Ishikawa (cell line): ENCODE data around the gene THAP6.

Source experiments
- CEBPB ChIP-seq: IDR thresholded peaks from 2 replicates; pipeline ENCODE4 v1.6.1; 2012
- CREB1 ChIP-seq: IDR thresholded peaks from 2 replicates; pipeline ENCODE4 v1.6.1; 2012; ENCODE audit warnings: low read depth
- EGR1 ChIP-seq: IDR thresholded peaks from 2 replicates; pipeline ENCODE4 v1.6.1; 2012
- EP300 ChIP-seq: IDR thresholded peaks from 2 replicates; pipeline ENCODE4 v1.6.1; 2012; ENCODE audit warnings: borderline replicate concordance
- FOXM1 ChIP-seq: IDR thresholded peaks from 2 replicates; pipeline ENCODE4 v1.6.1; 2012; ENCODE audit warnings: low read depth, borderline replicate concordance
- MAX ChIP-seq: IDR thresholded peaks from 2 replicates; pipeline ENCODE4 v1.6.1; 2012
- NFIC ChIP-seq: IDR thresholded peaks from 2 replicates; pipeline ENCODE4 v1.6.1; 2012
- RAD21 ChIP-seq: IDR thresholded peaks from 2 replicates; pipeline ENCODE4 v1.6.1; 2012; ENCODE audit warnings: low read depth
- TAF1 ChIP-seq: IDR thresholded peaks from 2 replicates; pipeline ENCODE4 v1.6.1; 2012; ENCODE audit warnings: low read depth, mild to moderate bottlenecking
- TCF12 ChIP-seq: IDR thresholded peaks from 2 replicates; pipeline ENCODE4 v1.6.1; 2012; ENCODE audit warnings: low read depth
- TEAD4 ChIP-seq: IDR thresholded peaks from 2 replicates; pipeline ENCODE4 v1.6.1; 2012
- USF1 ChIP-seq: IDR thresholded peaks from 2 replicates; pipeline ENCODE4 v1.6.1; 2012
- YY1 ChIP-seq: IDR thresholded peaks from 2 replicates; pipeline ENCODE4 v1.6.1; 2012; ENCODE audit warnings: low read depth
- ZBTB7A ChIP-seq: IDR thresholded peaks from 2 replicates; pipeline ENCODE4 v1.6.1; 2012; ENCODE audit warnings: low read depth
- TF ChIP-seq, protein P1 (sequence below): IDR thresholded peaks from 2 replicates; pipeline ENCODE4 v1.6.1; 2012; ENCODE audit warnings: low read depth, mild to moderate bottlenecking

Gene THAP6

GRCh38 chr4:75516144-75516543, 1.9 kb downstream of the THAP6 start:
- TF ChIP-seq NFIC (no peak), FOXM1 (no peak)

GRCh38 chr4:75525086-75525485, 10.8 kb downstream of the THAP6 start:
- TF ChIP-seq NFIC (no peak), TCF12 (no peak), USF1 (no peak), TEAD4 (no peak), TAF1 (no peak), RAD21 (no peak), MAX (no peak), EP300 (no peak), YY1 (no peak), CEBPB (no peak), EGR1 (no peak)
- TF ChIP-seq, protein P1, sequence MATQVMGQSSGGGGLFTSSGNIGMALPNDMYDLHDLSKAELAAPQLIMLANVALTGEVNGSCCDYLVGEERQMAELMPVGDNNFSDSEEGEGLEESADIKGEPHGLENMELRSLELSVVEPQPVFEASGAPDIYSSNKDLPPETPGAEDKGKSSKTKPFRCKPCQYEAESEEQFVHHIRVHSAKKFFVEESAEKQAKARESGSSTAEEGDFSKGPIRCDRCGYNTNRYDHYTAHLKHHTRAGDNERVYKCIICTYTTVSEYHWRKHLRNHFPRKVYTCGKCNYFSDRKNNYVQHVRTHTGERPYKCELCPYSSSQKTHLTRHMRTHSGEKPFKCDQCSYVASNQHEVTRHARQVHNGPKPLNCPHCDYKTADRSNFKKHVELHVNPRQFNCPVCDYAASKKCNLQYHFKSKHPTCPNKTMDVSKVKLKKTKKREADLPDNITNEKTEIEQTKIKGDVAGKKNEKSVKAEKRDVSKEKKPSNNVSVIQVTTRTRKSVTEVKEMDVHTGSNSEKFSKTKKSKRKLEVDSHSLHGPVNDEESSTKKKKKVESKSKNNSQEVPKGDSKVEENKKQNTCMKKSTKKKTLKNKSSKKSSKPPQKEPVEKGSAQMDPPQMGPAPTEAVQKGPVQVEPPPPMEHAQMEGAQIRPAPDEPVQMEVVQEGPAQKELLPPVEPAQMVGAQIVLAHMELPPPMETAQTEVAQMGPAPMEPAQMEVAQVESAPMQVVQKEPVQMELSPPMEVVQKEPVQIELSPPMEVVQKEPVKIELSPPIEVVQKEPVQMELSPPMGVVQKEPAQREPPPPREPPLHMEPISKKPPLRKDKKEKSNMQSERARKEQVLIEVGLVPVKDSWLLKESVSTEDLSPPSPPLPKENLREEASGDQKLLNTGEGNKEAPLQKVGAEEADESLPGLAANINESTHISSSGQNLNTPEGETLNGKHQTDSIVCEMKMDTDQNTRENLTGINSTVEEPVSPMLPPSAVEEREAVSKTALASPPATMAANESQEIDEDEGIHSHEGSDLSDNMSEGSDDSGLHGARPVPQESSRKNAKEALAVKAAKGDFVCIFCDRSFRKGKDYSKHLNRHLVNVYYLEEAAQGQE = no peak

GRCh38 chr4:75525910-75526309, 11.6 kb downstream of the THAP6 start:
- TF ChIP-seq YY1 (no peak), TAF1 (no peak), RAD21 (no peak), EGR1 (no peak), TCF12 (no peak), NFIC (no peak), CREB1 (no peak), TEAD4 (no peak), MAX (no peak), EP300 (no peak), USF1 (no peak)

DNA sequence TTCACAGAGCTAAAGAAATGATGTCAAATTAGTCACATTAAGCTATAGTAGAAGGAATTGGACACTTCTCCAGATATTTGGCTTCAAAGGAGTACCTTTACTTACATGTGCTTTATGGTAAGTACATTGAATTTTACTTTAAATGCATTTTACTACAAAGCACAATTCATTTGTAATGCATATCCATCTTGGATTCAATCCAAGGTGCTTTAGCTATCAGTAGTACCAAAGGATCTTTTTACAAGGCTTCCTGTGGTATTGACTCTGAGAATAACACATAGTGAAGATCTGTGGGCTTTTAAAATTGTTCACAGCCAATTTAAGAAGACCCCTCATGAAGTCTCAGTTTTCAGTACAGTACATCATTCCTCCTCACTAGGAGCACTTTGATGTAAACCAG, 13.2 kb downstream of the THAP6 start:
- TF ChIP-seq ZBTB7A (no peak), FOXM1 (no peak), EGR1 (no peak), TCF12 (no peak), EP300 (no peak), RAD21 (no peak), USF1 (no peak), NFIC (no peak), CEBPB (no peak), CREB1 (no peak), MAX (no peak), YY1 (no peak), TEAD4 (no peak), TAF1 (no peak)
- TF ChIP-seq, protein P1 = no peak

DNA sequence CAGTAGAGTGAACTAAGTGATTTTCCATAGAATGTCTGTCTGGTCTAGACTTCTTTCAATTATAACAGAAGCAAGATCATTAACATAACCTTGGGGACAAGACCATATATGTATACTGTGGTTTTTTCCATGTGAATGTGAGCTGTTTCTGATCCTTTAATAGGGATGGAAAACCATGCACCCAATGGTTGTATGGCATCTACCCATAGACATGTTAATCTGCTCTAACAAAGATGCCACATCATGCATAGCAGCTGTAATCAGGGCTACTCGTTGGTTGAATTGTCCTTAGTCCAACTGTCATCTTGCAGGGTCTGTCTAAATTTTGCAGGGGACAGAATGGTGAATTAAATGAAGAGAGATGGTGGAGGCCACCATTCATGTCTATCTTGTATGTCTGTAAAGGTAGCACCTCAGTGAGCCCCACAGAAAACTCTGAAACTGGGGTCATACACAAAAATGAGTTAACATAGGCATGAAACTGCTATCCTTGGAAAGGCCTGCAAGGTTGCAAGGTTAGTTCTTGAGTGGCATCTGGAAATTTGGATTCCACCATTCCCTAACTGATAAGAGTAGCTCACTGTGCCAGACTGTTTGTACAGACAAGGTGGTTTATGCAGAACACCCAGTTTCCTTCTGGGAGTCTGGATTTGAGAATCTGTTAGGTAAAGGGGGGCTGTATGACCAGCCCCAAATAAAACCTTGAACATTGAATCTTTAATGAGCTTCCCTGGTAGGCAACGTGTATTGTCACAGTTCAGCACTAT, 16.5 kb downstream of the THAP6 start:
- TF ChIP-seq EGR1 (no peak), MAX (no peak), CREB1 (no peak), EP300 (no peak), TCF12 (no peak), YY1 (no peak), NFIC (no peak), CEBPB (no peak), TEAD4 (no peak), USF1 (no peak), RAD21 (no peak), ZBTB7A (no peak), TAF1 (no peak), FOXM1 (no peak)
- TF ChIP-seq, protein P1 = no peak
